ENCODE data around the gene NAALADL2.
"Not testable (repeated sequence)": the region's sequence is repeated elsewhere in the genome, so short reads cannot be mapped to it uniquely, and the experiment has no call there.

NAALADL2 gene

DNA sequence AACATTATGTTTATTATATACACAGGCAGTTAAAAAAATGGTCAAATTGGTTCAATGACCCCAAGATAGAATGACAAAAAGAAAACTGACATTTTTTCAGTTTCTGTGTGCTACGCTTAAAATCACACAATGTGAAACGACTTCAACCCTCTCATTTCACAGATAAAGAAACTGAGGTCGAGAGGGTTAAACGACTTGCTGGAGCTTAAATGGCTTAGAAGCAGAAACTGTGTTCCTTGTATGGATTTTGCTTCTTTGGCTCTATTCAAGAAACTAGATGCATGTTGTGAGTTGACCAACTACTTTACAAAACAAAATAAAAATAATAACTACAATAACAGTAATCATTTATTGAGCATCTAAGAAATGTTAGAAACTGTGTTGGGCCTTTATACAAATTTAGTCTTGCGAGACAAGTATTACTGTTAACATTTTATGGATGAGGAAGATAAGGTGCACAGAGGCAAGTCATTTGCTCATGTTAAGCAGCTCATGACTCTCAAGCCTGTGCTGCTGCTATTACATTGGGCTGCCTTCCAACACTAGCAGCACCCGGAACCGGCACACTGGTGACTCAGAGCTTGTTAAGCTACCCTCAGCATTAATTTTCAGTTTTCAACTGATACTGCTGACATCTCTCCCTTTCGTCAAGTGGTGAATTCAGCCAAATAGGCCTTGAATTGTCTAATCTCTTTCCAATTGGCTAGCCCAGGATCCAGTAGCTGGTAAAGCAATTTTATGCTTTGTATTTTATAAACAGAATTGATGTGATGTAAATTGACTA lies 487.6 kb downstream of the NAALADL2 start:
- Histone ChIP-seq H3K27ac (ENCODE audit: low read length) (no peak overlapping the region), H3K4me1 (ENCODE audit: control insufficient read depth, insufficient read depth, low read length) (no peaks in the 10 kb centered on the region), H3K9me3 (ENCODE audit: control insufficient read depth, insufficient read depth, low read length) (no peaks in the 10 kb centered on the region), H3K27me3 (ENCODE audit: control insufficient read depth, insufficient read depth, low read length) (no peaks in the 10 kb centered on the region), H3K36me3 (ENCODE audit: control insufficient read depth, insufficient read depth, low read length) (no peaks in the 10 kb centered on the region), H3K4me3 (ENCODE audit: low read length) (no peak overlapping the region)
- no peak for DNase-seq (ENCODE audit: low read depth, low spot score)
- WGBS (ENCODE audit: insufficient coverage, insufficient read length): no CpG with 5 or more reads among the region's 8 CpGs

DNA sequence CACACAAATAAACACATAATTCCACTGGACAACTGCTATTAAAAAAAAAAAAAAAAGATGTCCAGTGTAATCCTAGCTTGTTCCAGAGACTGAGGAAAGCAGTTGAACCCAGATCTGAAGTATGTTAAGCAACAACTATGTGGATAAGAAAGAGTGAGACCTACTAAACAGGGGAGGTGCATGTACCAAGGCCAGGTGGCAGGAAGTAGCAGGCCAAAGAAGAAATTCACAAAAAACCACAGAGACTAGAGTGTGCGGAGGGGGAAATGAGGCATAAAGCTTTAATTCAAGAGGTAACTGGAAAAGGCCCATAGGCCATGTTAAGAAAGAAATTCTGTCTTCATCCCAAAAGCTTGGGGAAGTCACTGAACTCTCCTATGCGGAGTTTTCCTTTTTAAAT lies 490.0 kb downstream of the NAALADL2 start:
- H3K36me3 ChIP-seq (ENCODE audit: control insufficient read depth, insufficient read depth, low read length): no peaks in the 10 kb centered on the region
- DNase-seq (ENCODE audit: low read depth, low spot score): no peak
- H3K4me1 ChIP-seq (ENCODE audit: control insufficient read depth, insufficient read depth, low read length): no peaks in the 10 kb centered on the region
- H3K4me3 ChIP-seq (ENCODE audit: low read length): no peak overlapping the region
- H3K27ac ChIP-seq (ENCODE audit: low read length): no peak overlapping the region
- no peaks in the 10 kb centered on the region for H3K9me3 ChIP-seq (ENCODE audit: control insufficient read depth, insufficient read depth, low read length)
- H3K27me3 ChIP-seq (ENCODE audit: control insufficient read depth, insufficient read depth, low read length): no peaks in the 10 kb centered on the region
- no CpG with 5 or more reads among the region's 2 CpGs for WGBS (ENCODE audit: insufficient coverage, insufficient read length)

GRCh38 chr3:175355801-175356335 lies 496.7 kb downstream of the NAALADL2 start:
- Histone ChIP-seq H3K27ac (ENCODE audit: low read length) (no peak overlapping the region), H3K4me1 (ENCODE audit: control insufficient read depth, insufficient read depth, low read length) (no peaks in the 10 kb centered on the region), H3K27me3 (ENCODE audit: control insufficient read depth, insufficient read depth, low read length) (no peaks in the 10 kb centered on the region), H3K4me3 (ENCODE audit: low read length) (no peak overlapping the region), H3K9me3 (ENCODE audit: control insufficient read depth, insufficient read depth, low read length) (no peaks in the 10 kb centered on the region), H3K36me3 (ENCODE audit: control insufficient read depth, insufficient read depth, low read length) (no peaks in the 10 kb centered on the region)
- WGBS (ENCODE audit: insufficient coverage, insufficient read length): no CpG with 5 or more reads among the region's 3 CpGs
- DNase-seq (ENCODE audit: low read depth, low spot score): no peak

DNA sequence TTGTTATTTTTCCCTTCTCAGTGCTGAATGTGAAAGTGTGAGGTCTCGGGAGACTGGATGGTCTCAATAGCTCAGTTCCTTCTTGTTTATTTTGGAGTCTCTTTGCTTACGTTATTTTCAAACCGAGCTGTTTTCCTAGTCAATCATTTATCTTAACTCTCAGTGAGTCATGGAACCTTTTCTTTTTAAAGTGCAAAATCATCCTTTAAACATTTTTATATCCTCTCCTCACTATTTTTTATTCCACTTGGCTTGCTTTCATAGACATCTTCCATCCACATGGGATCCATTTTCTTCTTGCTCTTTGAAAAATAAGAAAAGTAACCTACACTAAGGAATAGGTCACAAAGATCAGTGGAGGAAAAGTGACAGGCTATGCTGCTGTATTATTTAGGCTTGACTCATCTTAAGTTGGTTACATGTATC lies 497.8 kb downstream of the NAALADL2 start:
- H3K4me3 ChIP-seq (ENCODE audit: low read length): no peak overlapping the region
- H3K27ac ChIP-seq (ENCODE audit: low read length): no peak overlapping the region
- no peaks in the 10 kb centered on the region for H3K36me3 ChIP-seq (ENCODE audit: control insufficient read depth, insufficient read depth, low read length)
- no peak for DNase-seq (ENCODE audit: low read depth, low spot score)
- no peaks in the 10 kb centered on the region for H3K27me3 ChIP-seq (ENCODE audit: control insufficient read depth, insufficient read depth, low read length)
- WGBS (ENCODE audit: insufficient coverage, insufficient read length): no CpG with 5 or more reads among the region's 3 CpGs
- no peaks in the 10 kb centered on the region for H3K4me1 ChIP-seq (ENCODE audit: control insufficient read depth, insufficient read depth, low read length)
- no peaks in the 10 kb centered on the region for H3K9me3 ChIP-seq (ENCODE audit: control insufficient read depth, insufficient read depth, low read length)

- Histone ChIP-seq H3K36me3 (ENCODE audit: control insufficient read depth, insufficient read depth, low read length) (no peaks in the 10 kb centered on the region), H3K4me3 (ENCODE audit: low read length) (no peak overlapping the region), H3K27me3 (ENCODE audit: control insufficient read depth, insufficient read depth, low read length) (no peaks in the 10 kb centered on the region), H3K4me1 (ENCODE audit: control insufficient read depth, insufficient read depth, low read length) (no peaks in the 10 kb centered on the region), H3K27ac (ENCODE audit: low read length) (no peak overlapping the region), H3K9me3 (ENCODE audit: control insufficient read depth, insufficient read depth, low read length) (no peaks in the 10 kb centered on the region)
- DNase-seq (ENCODE audit: low read depth, low spot score): no peak
- WGBS (ENCODE audit: insufficient coverage, insufficient read length): no CpG with 5 or more reads among the region's 1 CpG
These were observed 498.6 kb downstream of the NAALADL2 start for GRCh38 chr3:175357758-175358157.

- no peak overlapping the region for H3K4me3 ChIP-seq (ENCODE audit: low read length)
- H3K9me3 ChIP-seq (ENCODE audit: control insufficient read depth, insufficient read depth, low read length): no peaks in the 10 kb centered on the region
- no peaks in the 10 kb centered on the region for H3K4me1 ChIP-seq (ENCODE audit: control insufficient read depth, insufficient read depth, low read length)
- H3K27me3 ChIP-seq (ENCODE audit: control insufficient read depth, insufficient read depth, low read length): no peaks in the 10 kb centered on the region
- H3K27ac ChIP-seq (ENCODE audit: low read length): no peak overlapping the region
- no peaks in the 10 kb centered on the region for H3K36me3 ChIP-seq (ENCODE audit: control insufficient read depth, insufficient read depth, low read length)
- DNase-seq (ENCODE audit: low read depth, low spot score): no peak
These were observed 499.8 kb downstream of the NAALADL2 start for GRCh38 chr3:175358935-175359334.

DNA sequence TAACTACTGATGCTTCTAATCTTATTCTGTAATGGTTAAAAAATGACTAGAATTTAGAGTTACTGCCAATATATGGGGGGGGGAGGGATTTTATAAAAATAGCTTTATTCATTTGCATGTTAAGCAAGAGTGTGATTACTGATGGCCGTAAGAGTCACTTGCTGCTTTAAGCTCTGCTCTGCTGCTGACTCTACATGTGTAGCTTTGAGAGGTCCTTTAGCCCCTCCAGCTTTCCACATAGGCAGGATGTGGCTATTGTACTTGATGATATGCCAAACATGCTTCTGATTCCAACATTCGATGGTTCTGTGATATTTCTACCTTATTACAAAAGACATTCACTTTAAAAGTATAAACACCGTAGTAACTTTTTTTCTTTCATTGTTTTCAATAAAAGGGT lies 511.3 kb downstream of the NAALADL2 start:
- no CpG with 5 or more reads among the region's 3 CpGs for WGBS (ENCODE audit: insufficient coverage, insufficient read length)
- not testable (repeated sequence) for H3K4me3 ChIP-seq (ENCODE audit: low read length); H3K27me3 ChIP-seq (ENCODE audit: control insufficient read depth, insufficient read depth, low read length); H3K36me3 ChIP-seq (ENCODE audit: control insufficient read depth, insufficient read depth, low read length); H3K9me3 ChIP-seq (ENCODE audit: control insufficient read depth, insufficient read depth, low read length); DNase-seq (ENCODE audit: low read depth, low spot score); H3K4me1 ChIP-seq (ENCODE audit: control insufficient read depth, insufficient read depth, low read length); H3K27ac ChIP-seq (ENCODE audit: low read length)

DNA sequence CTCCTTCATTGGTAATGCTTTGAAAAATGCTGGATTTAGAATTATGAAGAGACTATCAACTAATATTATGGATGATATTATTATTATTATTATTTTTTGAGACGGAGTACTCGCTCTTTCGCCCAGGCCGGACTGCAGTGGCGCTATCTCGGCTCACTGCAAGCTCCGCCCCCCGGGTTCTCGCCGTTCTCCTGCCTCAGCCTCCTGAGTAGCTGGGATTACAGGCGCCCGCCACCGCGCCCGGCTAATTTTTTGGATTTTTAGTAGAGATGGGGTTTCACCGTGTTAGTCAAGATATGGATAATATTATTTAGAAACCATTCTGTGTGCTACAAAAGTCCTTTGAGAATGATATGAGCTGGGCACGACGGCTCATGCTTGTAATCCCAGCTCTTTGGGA lies 512.1 kb downstream of the NAALADL2 start:
- WGBS (ENCODE audit: insufficient coverage, insufficient read length): no CpG with 5 or more reads among the region's 18 CpGs
- not testable (repeated sequence) for H3K4me3 ChIP-seq (ENCODE audit: low read length); H3K27me3 ChIP-seq (ENCODE audit: control insufficient read depth, insufficient read depth, low read length); DNase-seq (ENCODE audit: low read depth, low spot score); H3K4me1 ChIP-seq (ENCODE audit: control insufficient read depth, insufficient read depth, low read length); H3K36me3 ChIP-seq (ENCODE audit: control insufficient read depth, insufficient read depth, low read length); H3K9me3 ChIP-seq (ENCODE audit: control insufficient read depth, insufficient read depth, low read length); H3K27ac ChIP-seq (ENCODE audit: low read length)

- Histone ChIP-seq H3K4me3 (ENCODE audit: low read length) (no peak overlapping the region), H3K27ac (ENCODE audit: low read length) (no peak overlapping the region), H3K27me3 (ENCODE audit: control insufficient read depth, insufficient read depth, low read length) (no peaks in the 10 kb centered on the region), H3K4me1 (ENCODE audit: control insufficient read depth, insufficient read depth, low read length) (no peaks in the 10 kb centered on the region), H3K36me3 (ENCODE audit: control insufficient read depth, insufficient read depth, low read length) (no peaks in the 10 kb centered on the region), H3K9me3 (ENCODE audit: control insufficient read depth, insufficient read depth, low read length) (no peaks in the 10 kb centered on the region)
- DNase-seq (ENCODE audit: low read depth, low spot score): no peak
- WGBS (ENCODE audit: insufficient coverage, insufficient read length): no CpG with 5 or more reads among the region's 1 CpG
These were observed 515.6 kb downstream of the NAALADL2 start for GRCh38 chr3:175374705-175375104.

DNA sequence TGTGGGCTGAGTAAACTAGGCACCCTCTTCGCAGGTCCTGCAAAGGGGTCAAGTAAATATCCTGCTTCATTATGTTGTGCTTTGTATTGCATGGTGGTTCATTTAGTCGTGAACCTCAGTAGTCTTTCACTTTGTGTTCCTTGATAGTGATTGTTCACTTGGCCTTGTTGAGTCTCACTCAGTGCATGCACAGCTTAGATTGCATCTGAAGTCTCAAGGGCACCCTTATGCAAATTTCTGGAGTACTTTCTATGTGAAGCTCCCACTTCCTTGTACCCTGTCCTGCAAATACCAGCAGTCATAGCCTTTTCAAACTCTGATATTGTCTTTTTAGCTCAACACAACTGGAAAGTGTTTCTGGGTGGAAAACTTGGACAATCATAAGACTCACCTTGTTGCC lies 519.2 kb downstream of the NAALADL2 start:
- Histone ChIP-seq H3K4me1 (ENCODE audit: control insufficient read depth, insufficient read depth, low read length) (no peaks in the 10 kb centered on the region), H3K4me3 (ENCODE audit: low read length) (no peak overlapping the region), H3K27me3 (ENCODE audit: control insufficient read depth, insufficient read depth, low read length) (no peaks in the 10 kb centered on the region), H3K27ac (ENCODE audit: low read length) (no peak overlapping the region), H3K36me3 (ENCODE audit: control insufficient read depth, insufficient read depth, low read length) (no peaks in the 10 kb centered on the region), H3K9me3 (ENCODE audit: control insufficient read depth, insufficient read depth, low read length) (no peaks in the 10 kb centered on the region)
- no peak for DNase-seq (ENCODE audit: low read depth, low spot score)
- no CpG with 5 or more reads among the region's 2 CpGs for WGBS (ENCODE audit: insufficient coverage, insufficient read length)

DNA sequence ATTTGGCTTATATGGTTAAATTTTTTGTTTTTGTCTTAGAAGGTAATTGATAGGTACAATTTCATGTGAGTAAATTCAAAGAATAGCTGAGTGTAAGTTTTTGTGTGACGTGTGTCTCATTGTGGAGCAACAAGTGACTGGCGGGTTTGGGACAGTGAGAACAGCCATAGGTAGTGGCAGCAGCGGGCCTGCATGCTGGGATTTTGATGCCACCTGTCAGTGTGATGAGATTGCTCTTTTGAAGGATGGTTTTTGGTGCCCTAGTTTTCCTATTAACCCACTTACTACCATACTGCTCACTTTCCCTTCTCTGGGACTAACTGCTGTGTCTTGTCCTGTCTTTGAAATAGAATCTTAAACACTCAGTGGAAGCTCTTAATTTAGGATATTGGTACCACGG lies 522.6 kb downstream of the NAALADL2 start:
- DNase-seq (ENCODE audit: low read depth, low spot score): no peak
- WGBS (ENCODE audit: insufficient coverage, insufficient read length): no CpG with 5 or more reads among the region's 4 CpGs
- H3K4me1 ChIP-seq (ENCODE audit: control insufficient read depth, insufficient read depth, low read length): no peaks in the 10 kb centered on the region

More for the DNA sequence above, 522.6 kb downstream of the NAALADL2 start:
- H3K4me3 ChIP-seq (ENCODE audit: low read length): no peak overlapping the region
- no peak overlapping the region for H3K27ac ChIP-seq (ENCODE audit: low read length)
- no peaks in the 10 kb centered on the region for H3K9me3 ChIP-seq (ENCODE audit: control insufficient read depth, insufficient read depth, low read length)
- H3K27me3 ChIP-seq (ENCODE audit: control insufficient read depth, insufficient read depth, low read length): no peaks in the 10 kb centered on the region
- H3K36me3 ChIP-seq (ENCODE audit: control insufficient read depth, insufficient read depth, low read length): no peaks in the 10 kb centered on the region

Data from iPS DF 6.9 (cell line).